HFF-Myc (cell line): ENCODE results near the gene PRMT5.
A peak's percentile ranks its signal among the peaks of the same experiment; 100 is the strongest.

ENCODE experiments used
- DNase-seq: peaks from one replicate; pipeline ENCODE4 v3.0.0-alpha.2; 2011; ENCODE audit warnings: low read depth; ENCODE audit errors: extremely low read depth
- H3K4me3 ChIP-seq: replicated peaks from 2 replicates; pipeline ENCODE4 v1.5.1; 2011; ENCODE audit warnings: low read depth, mild to moderate bottlenecking, control low read depth, low read length
- TF ChIP-seq, protein P1 (sequence below): IDR thresholded peaks from 2 replicates; pipeline ENCODE4 v1.5.1; 2012; ENCODE audit warnings: mild to moderate bottlenecking, low read depth, low read length, control low read depth; ENCODE audit errors: missing control alignments

Gene PRMT5

DNA sequence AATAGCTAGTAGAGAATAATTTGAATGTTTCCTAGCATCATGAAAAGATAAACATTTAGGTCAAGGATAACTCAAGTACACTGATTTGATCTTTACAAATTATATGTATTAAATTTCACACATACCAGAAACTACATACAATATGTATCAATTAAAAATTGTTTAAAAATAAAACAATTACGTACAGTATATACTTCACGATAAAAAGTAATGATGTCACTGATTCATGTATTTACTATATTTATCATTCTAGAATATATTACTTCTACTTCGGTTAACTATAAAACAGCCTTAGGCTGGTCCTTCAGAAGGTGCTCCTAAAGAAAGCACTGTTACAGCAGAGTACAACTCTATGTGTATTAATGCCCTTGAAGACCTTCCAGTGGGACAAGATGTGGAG, 21.7 kb downstream of the PRMT5 start:
- DNase-seq = no peak
- no peak overlapping the region for H3K4me3 ChIP-seq
- TF ChIP-seq, protein P1, sequence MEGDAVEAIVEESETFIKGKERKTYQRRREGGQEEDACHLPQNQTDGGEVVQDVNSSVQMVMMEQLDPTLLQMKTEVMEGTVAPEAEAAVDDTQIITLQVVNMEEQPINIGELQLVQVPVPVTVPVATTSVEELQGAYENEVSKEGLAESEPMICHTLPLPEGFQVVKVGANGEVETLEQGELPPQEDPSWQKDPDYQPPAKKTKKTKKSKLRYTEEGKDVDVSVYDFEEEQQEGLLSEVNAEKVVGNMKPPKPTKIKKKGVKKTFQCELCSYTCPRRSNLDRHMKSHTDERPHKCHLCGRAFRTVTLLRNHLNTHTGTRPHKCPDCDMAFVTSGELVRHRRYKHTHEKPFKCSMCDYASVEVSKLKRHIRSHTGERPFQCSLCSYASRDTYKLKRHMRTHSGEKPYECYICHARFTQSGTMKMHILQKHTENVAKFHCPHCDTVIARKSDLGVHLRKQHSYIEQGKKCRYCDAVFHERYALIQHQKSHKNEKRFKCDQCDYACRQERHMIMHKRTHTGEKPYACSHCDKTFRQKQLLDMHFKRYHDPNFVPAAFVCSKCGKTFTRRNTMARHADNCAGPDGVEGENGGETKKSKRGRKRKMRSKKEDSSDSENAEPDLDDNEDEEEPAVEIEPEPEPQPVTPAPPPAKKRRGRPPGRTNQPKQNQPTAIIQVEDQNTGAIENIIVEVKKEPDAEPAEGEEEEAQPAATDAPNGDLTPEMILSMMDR = no peak

DNA sequence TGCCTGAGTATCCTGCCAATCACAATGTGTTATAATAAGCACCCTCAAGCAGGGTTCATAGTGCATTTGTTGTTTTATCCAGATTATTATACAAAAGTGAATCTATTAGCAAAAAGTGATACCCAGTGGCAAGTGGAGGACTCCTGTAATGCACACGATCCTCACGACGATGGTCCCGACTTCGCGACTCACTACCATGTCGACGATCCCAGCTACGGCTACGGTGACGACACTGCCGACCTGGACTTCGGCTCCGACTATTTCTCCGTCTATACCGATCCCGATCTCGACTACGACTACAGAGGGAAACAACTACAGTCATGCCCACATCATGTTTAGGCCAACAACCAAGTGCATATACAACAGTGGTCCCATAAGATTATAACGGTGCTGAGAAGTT, 23.1 kb downstream of the PRMT5 start:
- TF ChIP-seq, protein P1 = no peak
- no peak for DNase-seq
- H3K4me3 ChIP-seq = no peak overlapping the region

DNA sequence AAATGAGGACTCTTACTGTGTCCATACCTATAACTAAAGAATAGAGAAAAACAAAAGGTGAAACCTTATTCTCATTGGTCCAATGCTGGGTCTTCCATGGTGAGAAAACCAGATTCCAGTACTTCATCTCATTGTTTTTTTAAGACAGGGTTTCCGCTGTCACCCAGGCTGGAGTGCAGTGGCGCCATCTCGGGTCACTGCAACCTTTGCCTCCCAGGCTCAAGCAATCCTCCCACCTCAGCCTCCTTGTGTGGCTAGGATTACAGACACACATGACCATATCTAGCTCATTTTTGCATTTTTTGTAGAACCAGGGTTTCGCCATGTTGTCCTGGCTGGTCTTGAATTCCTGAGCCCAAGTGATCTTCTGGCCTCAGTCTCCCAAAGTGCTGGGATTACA, 23.5 kb downstream of the PRMT5 start:
- H3K4me3 ChIP-seq = no peak overlapping the region
- DNase-seq = no peak
- TF ChIP-seq, protein P1 = no peak

DNA sequence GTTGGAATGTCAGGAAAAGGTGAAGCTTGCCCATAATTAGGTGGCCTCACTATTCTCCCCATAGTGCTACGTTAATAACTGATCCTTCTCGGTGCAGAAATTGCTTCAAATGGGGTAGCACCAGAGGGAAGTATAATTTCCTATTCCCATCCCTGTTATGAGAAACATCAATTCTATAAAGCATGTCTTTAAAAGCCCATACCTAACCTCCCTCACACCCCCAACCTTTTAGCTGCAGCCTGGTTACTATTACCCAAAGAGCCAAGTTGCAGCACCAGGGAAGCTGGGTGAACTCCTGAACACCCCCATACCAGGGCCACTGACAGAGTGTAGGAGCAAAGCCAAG, 25.5 kb downstream of the PRMT5 start:
- no peak for DNase-seq
- no peak overlapping the region for H3K4me3 ChIP-seq
- TF ChIP-seq, protein P1 = no peak

DNA sequence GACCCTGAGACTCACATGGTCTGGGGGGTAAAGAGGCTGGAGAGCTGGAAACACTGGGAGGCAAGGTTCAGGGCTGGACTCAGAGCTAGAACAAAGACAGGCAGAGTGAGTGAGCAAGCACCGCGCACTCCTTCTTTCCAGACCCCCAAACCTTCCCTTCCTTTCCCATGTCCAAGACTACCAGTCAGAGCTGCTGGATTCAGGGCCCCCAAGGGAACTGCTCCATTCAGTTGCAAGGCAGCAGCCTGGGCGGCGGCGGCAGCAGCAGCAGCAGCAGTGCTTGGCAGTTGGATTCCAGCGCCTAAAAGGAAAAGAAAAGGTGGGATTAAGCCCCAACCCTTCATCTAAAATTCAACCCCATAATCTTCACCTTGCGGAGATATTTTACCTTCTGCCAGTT, 27.4 kb downstream of the PRMT5 start:
- TF ChIP-seq, protein P1 = no peak
- no peak for DNase-seq

DNA sequence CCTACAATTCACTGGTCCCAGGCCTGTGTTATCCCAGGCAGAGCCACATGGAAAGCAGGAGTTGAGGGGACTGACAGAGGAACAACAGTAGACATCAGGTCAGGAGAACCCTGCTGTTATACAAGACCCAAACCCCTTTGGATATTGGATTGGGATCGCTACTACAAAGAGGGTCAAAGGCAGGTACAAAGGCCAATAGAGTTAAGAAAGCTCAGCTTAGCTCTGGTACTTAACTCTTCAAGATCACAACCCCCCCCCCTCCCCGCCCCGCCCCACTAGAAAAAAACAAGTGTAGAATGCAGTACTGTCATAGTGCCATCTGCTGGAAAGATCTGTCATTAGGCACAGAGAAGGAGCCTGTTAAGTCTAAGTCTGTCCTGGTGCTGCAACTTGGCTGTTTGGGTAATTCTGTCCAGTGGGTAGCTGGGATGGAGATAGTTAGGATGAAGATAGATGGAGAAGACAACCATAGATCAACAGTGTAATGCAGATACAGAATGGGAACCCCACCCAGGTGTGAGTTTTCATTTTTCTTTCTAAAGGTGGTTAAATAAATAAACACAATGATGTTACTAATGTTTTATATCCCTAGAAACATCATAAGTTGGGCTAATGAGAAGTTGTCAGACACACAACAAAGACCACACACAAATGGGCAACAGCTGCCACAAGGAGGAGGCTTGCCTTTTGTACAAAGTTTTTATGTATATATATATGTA, 28.9 kb downstream of the PRMT5 start:
- peak; percentile 52 for DNase-seq
- H3K4me3 ChIP-seq = no peak overlapping the region
- TF ChIP-seq, protein P1 = peak; percentile 63

More for the DNA sequence above, 27.4 kb downstream of the PRMT5 start:
- no peak overlapping the region for H3K4me3 ChIP-seq
